ENCODE data around the gene GGT6. TPM values are rescaled to one million over a fixed set of nuclear protein-coding genes. Genes with fewer than 3 reads are reported as not detected.

Gene GGT6
- total and polyA plus RNA-seq, 4 donors = 0.15 TPM; not detected in 3

GRCh38 chr17:4511199-4511932 is 49.0 kb downstream of the GGT6 start:
- Histone ChIP-seq H3K9me3 (ENCODE audit: control insufficient read depth, insufficient read depth, low read length) (no peaks in the 10 kb centered on the region), H3K27ac (ENCODE audit: low read depth, low read length) (no peak overlapping the region), H3K27me3 (ENCODE audit: control insufficient read depth, insufficient read depth, low read length) (no peaks in the 10 kb centered on the region), H3K4me1 (ENCODE audit: control insufficient read depth, insufficient read depth, low read length) (peaks cover 40% of the 10 kb centered on the region), H3K4me3 (ENCODE audit: low read depth, low read length) (no peak overlapping the region), H3K36me3 (ENCODE audit: control insufficient read depth, insufficient read depth, low read length) (peaks cover 43% of the 10 kb centered on the region)
- DNase-seq (ENCODE audit: low read depth in 4 of 6, low spot score in 6 of 6) = no peak
- 83% methylated on average over 10 of the region's 10 CpGs for WGBS (ENCODE audit: insufficient coverage)

GRCh38 chr17:4510618-4510941 is 49.8 kb downstream of the GGT6 start:
- no peaks in the 10 kb centered on the region for H3K9me3 ChIP-seq (ENCODE audit: control insufficient read depth, insufficient read depth, low read length)
- peaks cover 48% of the 10 kb centered on the region for H3K4me1 ChIP-seq (ENCODE audit: control insufficient read depth, insufficient read depth, low read length)
- H3K27ac ChIP-seq (ENCODE audit: low read depth, low read length) = no peak overlapping the region
- no peaks in the 10 kb centered on the region for H3K27me3 ChIP-seq (ENCODE audit: control insufficient read depth, insufficient read depth, low read length)
- no peak overlapping the region for H3K4me3 ChIP-seq (ENCODE audit: low read depth, low read length)
- peaks cover 44% of the 10 kb centered on the region for H3K36me3 ChIP-seq (ENCODE audit: control insufficient read depth, insufficient read depth, low read length)
- WGBS (ENCODE audit: insufficient coverage) = 69% methylated on average over 7 of the region's 11 CpGs
- no peak for DNase-seq (ENCODE audit: low read depth in 4 of 6, low spot score in 6 of 6)

- no peak for DNase-seq (ENCODE audit: low read depth in 4 of 6, low spot score in 6 of 6)
- peaks cover 53% of the 10 kb centered on the region for H3K4me1 ChIP-seq (ENCODE audit: control insufficient read depth, insufficient read depth, low read length)
- H3K36me3 ChIP-seq (ENCODE audit: control insufficient read depth, insufficient read depth, low read length) = peaks cover 43% of the 10 kb centered on the region
- no peaks in the 10 kb centered on the region for H3K27me3 ChIP-seq (ENCODE audit: control insufficient read depth, insufficient read depth, low read length)
- no peaks in the 10 kb centered on the region for H3K9me3 ChIP-seq (ENCODE audit: control insufficient read depth, insufficient read depth, low read length)
- WGBS (ENCODE audit: insufficient coverage) = 76% methylated on average over 18 of the region's 21 CpGs
- no peak overlapping the region for H3K4me3 ChIP-seq (ENCODE audit: low read depth, low read length)
- no peak overlapping the region for H3K27ac ChIP-seq (ENCODE audit: low read depth, low read length)
Measured at GRCh38 chr17:4509923-4510617, 50.3 kb downstream of the GGT6 start.

- Histone ChIP-seq H3K4me1 (ENCODE audit: control insufficient read depth, insufficient read depth, low read length) (peaks cover 60% of the 10 kb centered on the region), H3K36me3 (ENCODE audit: control insufficient read depth, insufficient read depth, low read length) (peaks cover 37% of the 10 kb centered on the region), H3K4me3 (ENCODE audit: low read depth, low read length) (no peak overlapping the region), H3K9me3 (ENCODE audit: control insufficient read depth, insufficient read depth, low read length) (no peaks in the 10 kb centered on the region), H3K27ac (ENCODE audit: low read depth, low read length) (no peak overlapping the region), H3K27me3 (ENCODE audit: control insufficient read depth, insufficient read depth, low read length) (no peaks in the 10 kb centered on the region)
- DNase-seq (ENCODE audit: low read depth in 4 of 6, low spot score in 6 of 6) = no peak
- WGBS (ENCODE audit: insufficient coverage) = 64% methylated on average over 8 of the region's 8 CpGs
Measured at GRCh38 chr17:4509401-4509800, 51.0 kb downstream of the GGT6 start.

- H3K36me3 ChIP-seq (ENCODE audit: control insufficient read depth, insufficient read depth, low read length) = peaks cover 32% of the 10 kb centered on the region
- 83% methylated on average over 2 of the region's 3 CpGs for WGBS (ENCODE audit: insufficient coverage)
- no peak overlapping the region for H3K4me3 ChIP-seq (ENCODE audit: low read depth, low read length)
- H3K27me3 ChIP-seq (ENCODE audit: control insufficient read depth, insufficient read depth, low read length) = no peaks in the 10 kb centered on the region
- DNase-seq (ENCODE audit: low read depth in 4 of 6, low spot score in 6 of 6) = no peak
- peaks cover 72% of the 10 kb centered on the region for H3K4me1 ChIP-seq (ENCODE audit: control insufficient read depth, insufficient read depth, low read length)
- no peak overlapping the region for H3K27ac ChIP-seq (ENCODE audit: low read depth, low read length)
- H3K9me3 ChIP-seq (ENCODE audit: control insufficient read depth, insufficient read depth, low read length) = no peaks in the 10 kb centered on the region
Measured at GRCh38 chr17:4508207-4508606, 52.2 kb downstream of the GGT6 start.

- H3K9me3 ChIP-seq (ENCODE audit: control insufficient read depth, insufficient read depth, low read length) = no peaks in the 10 kb centered on the region
- no peak overlapping the region for H3K27ac ChIP-seq (ENCODE audit: low read depth, low read length)
Measured at GRCh38 chr17:4507361-4508111, 52.8 kb downstream of the GGT6 start.

More at GRCh38 chr17:4507361-4508111, 52.8 kb downstream of the GGT6 start:
- no peak overlapping the region for H3K4me3 ChIP-seq (ENCODE audit: low read depth, low read length)
- WGBS (ENCODE audit: insufficient coverage) = 86% methylated on average over 8 of the region's 8 CpGs
- DNase-seq (ENCODE audit: low read depth in 4 of 6, low spot score in 6 of 6) = no peak
- peaks cover 78% of the 10 kb centered on the region for H3K4me1 ChIP-seq (ENCODE audit: control insufficient read depth, insufficient read depth, low read length)
- H3K27me3 ChIP-seq (ENCODE audit: control insufficient read depth, insufficient read depth, low read length) = no peaks in the 10 kb centered on the region
- peaks cover 29% of the 10 kb centered on the region for H3K36me3 ChIP-seq (ENCODE audit: control insufficient read depth, insufficient read depth, low read length)

Other genes with a start within 250 kb of the GGT6 start
- 10 to 100 TPM; 40.3 to 47.7 TPM for gene UBE2G1, start 193.9 kb downstream of the GGT6 start, total RNA-seq
- gene UBE2G1, start 193.9 kb downstream of the GGT6 start, polyA plus RNA-seq (ENCODE audit: insufficient read length in 2 of 2) = 10 to 100 TPM; 70.5 to 73.4 TPM
- gene SPNS3, start 126.6 kb downstream of the GGT6 start, total RNA-seq = 1 to 10 TPM in 1 of 2 donors, under 1 TPM in 1; 0.83 to 1.3 TPM
- 1 to 10 TPM; 1.9 to 2.0 TPM for gene SPNS3, start 126.6 kb downstream of the GGT6 start, polyA plus RNA-seq (ENCODE audit: insufficient read length in 2 of 2)
- 10 to 100 TPM; 17.7 to 18.0 TPM for gene SPNS2, start 61.7 kb downstream of the GGT6 start, total RNA-seq
- gene SPNS2, start 61.7 kb downstream of the GGT6 start, polyA plus RNA-seq (ENCODE audit: insufficient read length in 2 of 2) = 10 to 100 TPM; 65.1 to 67.3 TPM
- 10 to 100 TPM; 19.5 to 30.9 TPM for gene MYBBP1A, start 5.2 kb downstream of the GGT6 start, total RNA-seq
- 10 to 100 TPM; 36.5 to 38.9 TPM for gene MYBBP1A, start 5.2 kb downstream of the GGT6 start, polyA plus RNA-seq (ENCODE audit: insufficient read length in 2 of 2)
- gene SMTNL2, start 24.0 kb upstream of the GGT6 start, total RNA-seq = 10 to 100 TPM in 1 of 2 donors, 1 to 10 TPM in 1; 5.1 to 33.9 TPM
- 10 to 100 TPM in 1 of 2 donors, 1 to 10 TPM in 1; 5.8 to 12.8 TPM for gene SMTNL2, start 24.0 kb upstream of the GGT6 start, polyA plus RNA-seq (ENCODE audit: insufficient read length in 2 of 2)
- gene ALOX15, start 81.1 kb upstream of the GGT6 start, total RNA-seq = 10 to 100 TPM in 1 of 2 donors, 1 to 10 TPM in 1; 3.0 to 16.3 TPM
- 10 to 100 TPM in 1 of 2 donors, 1 to 10 TPM in 1; 3.9 to 13.5 TPM for gene ALOX15, start 81.1 kb upstream of the GGT6 start, polyA plus RNA-seq (ENCODE audit: insufficient read length in 2 of 2)
- gene PELP1, start 143.6 kb upstream of the GGT6 start, total RNA-seq = 10 to 100 TPM; 20.5 to 22.4 TPM
- 10 to 100 TPM; 60.7 to 70.8 TPM for gene PELP1, start 143.6 kb upstream of the GGT6 start, polyA plus RNA-seq (ENCODE audit: insufficient read length in 2 of 2)
- gene ARRB2, start 150.1 kb upstream of the GGT6 start, total RNA-seq = 10 to 100 TPM; 21.2 to 33.9 TPM
- gene ARRB2, start 150.1 kb upstream of the GGT6 start, polyA plus RNA-seq (ENCODE audit: insufficient read length in 2 of 2) = 100 to 1,000 TPM in 1 of 2 donors, 10 to 100 TPM in 1; 99.0 to 105 TPM
- gene MED11, start 170.9 kb upstream of the GGT6 start, total RNA-seq = 10 to 100 TPM in 1 of 2 donors, 1 to 10 TPM in 1; 9.5 to 32.1 TPM
- 10 to 100 TPM; 27.3 to 27.4 TPM for gene MED11, start 170.9 kb upstream of the GGT6 start, polyA plus RNA-seq (ENCODE audit: insufficient read length in 2 of 2)
- 1 to 10 TPM in 1 of 2 donors, under 1 TPM in 1; 0.89 to 2.0 TPM for gene ZMYND15, start 179.3 kb upstream of the GGT6 start, total RNA-seq
- gene ZMYND15, start 179.3 kb upstream of the GGT6 start, polyA plus RNA-seq (ENCODE audit: insufficient read length in 2 of 2) = 1 to 10 TPM; 1.4 to 2.5 TPM
- gene CXCL16, start 179.4 kb upstream of the GGT6 start, total RNA-seq = 1 to 10 TPM; 7.5 to 8.0 TPM
- gene CXCL16, start 179.4 kb upstream of the GGT6 start, polyA plus RNA-seq (ENCODE audit: insufficient read length in 2 of 2) = 10 to 100 TPM; 18.4 to 18.8 TPM
- not detected for gene TM4SF5, start 211.3 kb upstream of the GGT6 start, total RNA-seq
- gene TM4SF5, start 211.3 kb upstream of the GGT6 start, polyA plus RNA-seq (ENCODE audit: insufficient read length in 2 of 2) = not detected
- 1 to 10 TPM in 1 of 2 donors, under 1 TPM in 1; 0.99 to 2.0 TPM for gene VMO1, start 225.8 kb upstream of the GGT6 start, total RNA-seq
- gene VMO1, start 225.8 kb upstream of the GGT6 start, polyA plus RNA-seq (ENCODE audit: insufficient read length in 2 of 2) = 1 to 10 TPM; 2.0 to 2.7 TPM
- gene GLTPD2, start 228.4 kb upstream of the GGT6 start, total RNA-seq = not detected
- gene GLTPD2, start 228.4 kb upstream of the GGT6 start, polyA plus RNA-seq (ENCODE audit: insufficient read length in 2 of 2) = 1 to 10 TPM; 3.5 to 5.2 TPM
- gene PSMB6, start 235.6 kb upstream of the GGT6 start, total RNA-seq = 100 to 1,000 TPM in 1 of 2 donors, 10 to 100 TPM in 1; 94.1 to 146 TPM
- 100 to 1,000 TPM; 143 to 147 TPM for gene PSMB6, start 235.6 kb upstream of the GGT6 start, polyA plus RNA-seq (ENCODE audit: insufficient read length in 2 of 2)
- gene PLD2, start 246.6 kb upstream of the GGT6 start, total RNA-seq = 10 to 100 TPM; 14.2 to 42.8 TPM
- gene PLD2, start 246.6 kb upstream of the GGT6 start, polyA plus RNA-seq (ENCODE audit: insufficient read length in 2 of 2) = 10 to 100 TPM; 29.8 to 46.9 TPM